Measurements from ENCODE around the gene DCPS.
A peak's percentile ranks its signal among the peaks of the same experiment; 100 is the strongest.

Gene DCPS

GRCh38 chr11:126263489-126263888 is 40.4 kb upstream of the DCPS start:
- TF ChIP-seq CTCF (IDR thresholded peaks at IDR 0.05; ENCODE audit: low read depth, low read length): no peak
- no peak overlapping the region for H3K4me3 ChIP-seq (ENCODE audit: low read depth, low read length)

- TF ChIP-seq CTCF (IDR thresholded peaks at IDR 0.05; ENCODE audit: low read depth, low read length): no peak
- no peak overlapping the region for H3K4me3 ChIP-seq (ENCODE audit: low read depth, low read length)
Measured at GRCh38 chr11:126265811-126266210, 38.0 kb upstream of the DCPS start.

GRCh38 chr11:126267650-126268049 is 36.2 kb upstream of the DCPS start:
- H3K4me3 ChIP-seq (ENCODE audit: low read depth, low read length): peak overlapping the region; percentile 99
- TF ChIP-seq CTCF (IDR thresholded peaks at IDR 0.05; ENCODE audit: low read depth, low read length): no peak

- H3K4me3 ChIP-seq (ENCODE audit: low read depth, low read length): peak overlapping the region; percentile 99
- no peak for TF ChIP-seq CTCF (IDR thresholded peaks at IDR 0.05; ENCODE audit: low read depth, low read length)
Measured at GRCh38 chr11:126268361-126268707, 35.5 kb upstream of the DCPS start.

- H3K4me3 ChIP-seq (ENCODE audit: low read depth, low read length): peak within 1 kb of the TSS; percentile 99
- TF ChIP-seq CTCF (IDR thresholded peaks at IDR 0.05; ENCODE audit: low read depth, low read length): no peak
Measured at GRCh38 chr11:126268708-126269579, 34.9 kb upstream of the DCPS start, which contains the start of the genes FOXRED1 and SRPRA. FOXRED1 (plus strand) TSS chr11:126269154; CDS start chr11:126269207, 53 bp downstream. SRPRA (minus strand) TSS chr11:126268895; CDS start chr11:126268804, 91 bp downstream.

GRCh38 chr11:126277322-126277721 is 26.5 kb upstream of the DCPS start:
- no peak overlapping the region for H3K4me3 ChIP-seq (ENCODE audit: low read depth, low read length)

More at GRCh38 chr11:126277322-126277721, 26.5 kb upstream of the DCPS start:
- no peak for TF ChIP-seq CTCF (IDR thresholded peaks at IDR 0.05; ENCODE audit: low read depth, low read length)
